Measurements from ENCODE around the gene MAP2K5.

Gene MAP2K5

GRCh38 chr15:67735896-67736295 is 193.4 kb downstream of the MAP2K5 start:
- no peak overlapping the region for H3K27ac ChIP-seq
- TF ChIP-seq, protein P1, sequence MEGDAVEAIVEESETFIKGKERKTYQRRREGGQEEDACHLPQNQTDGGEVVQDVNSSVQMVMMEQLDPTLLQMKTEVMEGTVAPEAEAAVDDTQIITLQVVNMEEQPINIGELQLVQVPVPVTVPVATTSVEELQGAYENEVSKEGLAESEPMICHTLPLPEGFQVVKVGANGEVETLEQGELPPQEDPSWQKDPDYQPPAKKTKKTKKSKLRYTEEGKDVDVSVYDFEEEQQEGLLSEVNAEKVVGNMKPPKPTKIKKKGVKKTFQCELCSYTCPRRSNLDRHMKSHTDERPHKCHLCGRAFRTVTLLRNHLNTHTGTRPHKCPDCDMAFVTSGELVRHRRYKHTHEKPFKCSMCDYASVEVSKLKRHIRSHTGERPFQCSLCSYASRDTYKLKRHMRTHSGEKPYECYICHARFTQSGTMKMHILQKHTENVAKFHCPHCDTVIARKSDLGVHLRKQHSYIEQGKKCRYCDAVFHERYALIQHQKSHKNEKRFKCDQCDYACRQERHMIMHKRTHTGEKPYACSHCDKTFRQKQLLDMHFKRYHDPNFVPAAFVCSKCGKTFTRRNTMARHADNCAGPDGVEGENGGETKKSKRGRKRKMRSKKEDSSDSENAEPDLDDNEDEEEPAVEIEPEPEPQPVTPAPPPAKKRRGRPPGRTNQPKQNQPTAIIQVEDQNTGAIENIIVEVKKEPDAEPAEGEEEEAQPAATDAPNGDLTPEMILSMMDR (conservative IDR thresholded peaks at IDR 0.05) = no peak
- TF ChIP-seq ZFX (IDR thresholded peaks at IDR 0.05) = no peak

DNA sequence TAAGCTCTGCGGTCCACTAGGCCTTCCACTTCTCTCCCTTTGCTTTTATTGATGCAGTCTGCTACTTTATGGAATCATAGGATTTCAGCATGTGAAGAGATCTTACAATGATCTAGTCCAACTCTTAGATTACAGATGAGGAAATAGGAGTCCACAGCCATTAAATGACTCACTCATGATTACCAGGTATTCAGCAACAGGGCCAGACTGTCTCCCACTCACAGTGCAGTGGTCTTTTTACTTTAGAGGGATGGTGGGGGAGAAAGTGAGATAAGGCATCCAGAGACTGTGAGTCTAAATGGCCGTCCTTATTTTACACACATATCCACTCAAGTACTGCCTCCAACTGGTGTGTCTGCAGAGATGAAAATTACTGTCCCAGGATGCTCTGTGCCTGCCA is 194.3 kb downstream of the MAP2K5 start:
- H3K27ac ChIP-seq = no peak overlapping the region
- TF ChIP-seq, protein P1 (conservative IDR thresholded peaks at IDR 0.05) = no peak
- TF ChIP-seq ZFX (IDR thresholded peaks at IDR 0.05) = no peak

- no peak overlapping the region for H3K27ac ChIP-seq
- TF ChIP-seq, protein P1 (conservative IDR thresholded peaks at IDR 0.05) = no peak
- no peak for TF ChIP-seq ZFX (IDR thresholded peaks at IDR 0.05)
These were observed 195.6 kb downstream of the MAP2K5 start for GRCh38 chr15:67738056-67738455.

GRCh38 chr15:67740405-67740804 is 197.9 kb downstream of the MAP2K5 start:
- TF ChIP-seq, protein P1 (conservative IDR thresholded peaks at IDR 0.05) = no peak
- no peak for TF ChIP-seq ZFX (IDR thresholded peaks at IDR 0.05)
- H3K27ac ChIP-seq = no peak overlapping the region

GRCh38 chr15:67741308-67741707 is 198.8 kb downstream of the MAP2K5 start:
- TF ChIP-seq, protein P1 (conservative IDR thresholded peaks at IDR 0.05) = no peak
- TF ChIP-seq ZFX (IDR thresholded peaks at IDR 0.05) = no peak
- no peak overlapping the region for H3K27ac ChIP-seq

GRCh38 chr15:67743558-67743957 is 201.1 kb downstream of the MAP2K5 start:
- TF ChIP-seq ZFX (IDR thresholded peaks at IDR 0.05) = no peak
- TF ChIP-seq, protein P1 (conservative IDR thresholded peaks at IDR 0.05) = no peak
- no peak overlapping the region for H3K27ac ChIP-seq

GRCh38 chr15:67744331-67745072 is 202.0 kb downstream of the MAP2K5 start:
- TF ChIP-seq, protein P1 (conservative IDR thresholded peaks at IDR 0.05) = no peak
- no peak for TF ChIP-seq ZFX (IDR thresholded peaks at IDR 0.05)
- H3K27ac ChIP-seq = no peak overlapping the region
